OCI-LY3 (cell line): Measurements from ENCODE around the gene OR2AP1.
"Not testable (repeated sequence)": the region's sequence is repeated elsewhere in the genome, so short reads cannot be mapped to it uniquely, and the experiment has no call there.

Experiments
- H2AFZ ChIP-seq: fragments of 200-600, 300-600 bp; shearing (Covaris generic); 2 replicates; pipeline ENCODE4 v1.6.0; 2014; ENCODE audit warnings: antibody characterized with exemption, low read depth, low read length
- H3K27ac ChIP-seq: fragments of 200-600, 300-600 bp; sonication (generic); 2 replicates; pipeline ENCODE4 v1.5.1; 2014; ENCODE audit warnings: mild to moderate bottlenecking, low read length, moderate library complexity, mixed read lengths
- H3K27me3 ChIP-seq: fragments of 200-600, 300-600 bp; sonication (generic); 2 replicates; pipeline ENCODE4 v1.6.1; 2014; ENCODE audit warnings: low read depth, low read length, mixed read lengths
- H3K36me3 ChIP-seq: fragments of 200-600, 300-600 bp; sonication (generic); replicated peaks from 2 replicates; pipeline ENCODE3; 2014; ENCODE audit warnings: low read depth, low read length, mixed read lengths
- H3K4me1 ChIP-seq: fragments of 300-600, 200-600 bp; sonication (generic); 2 replicates; pipeline ENCODE4 v1.6.1; 2014; ENCODE audit warnings: low read length, mixed read lengths
- H3K4me2 ChIP-seq: fragments of 200-600, 300-600 bp; sonication (generic); 2 replicates; pipeline ENCODE4 v1.6.1; 2014; ENCODE audit warnings: low read length, mixed read lengths
- H3K4me3 ChIP-seq: fragments of 300-600, 200-600 bp; sonication (generic); 2 replicates; pipeline ENCODE4 v1.5.1; 2014; ENCODE audit warnings: antibody characterized with exemption, mild to moderate bottlenecking, low read length, moderate library complexity
- H3K79me2 ChIP-seq: fragments of 300-600, 200-600 bp; shearing (Covaris generic); 2 replicates; pipeline ENCODE4 v1.6.1; 2014; ENCODE audit warnings: mild to moderate bottlenecking, low read length, mixed read lengths
- H3K9ac ChIP-seq: fragments of 300-600, 200-600 bp; shearing (Covaris generic); 2 replicates; pipeline ENCODE4 v1.6.0; 2014; ENCODE audit warnings: mild to moderate bottlenecking, low read length, moderate library complexity
- H3K9me3 ChIP-seq: fragments of 200-600, 300-600 bp; shearing (Covaris generic); 2 replicates; pipeline ENCODE4 v1.6.1; 2014; ENCODE audit warnings: low read length, mixed read lengths; ENCODE audit not compliant: insufficient read depth
- H4K20me1 ChIP-seq: fragments of 200-600, 300-600 bp; sonication (generic); 2 replicates; pipeline ENCODE4 v1.6.1; 2016; ENCODE audit warnings: low read length, mixed read lengths; ENCODE audit not compliant: insufficient read depth
- CTCF ChIP-seq: fragments of 200-600, 300-600 bp; sonication (generic); IDR thresholded peaks from 2 replicates; pipeline ENCODE4 v1.5.1; 2014; ENCODE audit warnings: antibody characterized with exemption, low read length, low read depth
- EZH2phosphoT487 ChIP-seq: fragments of 200-600 bp; shearing (Covaris generic); IDR thresholded peaks from 2 replicates; pipeline ENCODE4 v1.6.1; 2018; ENCODE audit warnings: antibody characterized with exemption, mixed run types, low read depth

Gene OR2AP1

GRCh38 chr12:55572168-55572567 is at the start of gene OR2AP1:
Gene OR2AP1, plus strand, starts transcription at chr12:55572468. Its CDS starts 1,947 bp downstream, at chr12:55574415.
- Histone ChIP-seq H4K20me1 (no peaks in the 10 kb centered on the region), H2AFZ (no peak within 1 kb of the TSS), H3K4me3 (no peak within 1 kb of the TSS), H3K4me1 (peaks cover 8% of the 10 kb centered on the region), H3K9me3 (0 out of 2 replicates have a peak, but pooled peaks cover 4% of the 10 kb centered on the region), H3K36me3 (no peaks in the 10 kb centered on the region), H3K27ac (no peak within 1 kb of the TSS), H3K4me2 (no peak within 1 kb of the TSS), H3K9ac (no peak within 1 kb of the TSS), H3K79me2 (no peaks in the 10 kb centered on the region), H3K27me3 (no peaks in the 10 kb centered on the region)
- no peak for TF ChIP-seq EZH2phosphoT487
- TF ChIP-seq CTCF: no peak

- not testable (repeated sequence) for H3K9me3 ChIP-seq, H3K4me2 ChIP-seq, H4K20me1 ChIP-seq, H3K27ac ChIP-seq, H3K9ac ChIP-seq, H3K4me3 ChIP-seq, H3K36me3 ChIP-seq, H3K4me1 ChIP-seq, H2AFZ ChIP-seq, H3K27me3 ChIP-seq, H3K79me2 ChIP-seq
Measured at GRCh38 chr12:55548235-55548634, 24.0 kb upstream of the OR2AP1 start.

- no peaks in the 10 kb centered on the region for H3K79me2 ChIP-seq
Measured at GRCh38 chr12:55548756-55549155, 23.5 kb upstream of the OR2AP1 start.

GRCh38 chr12:55549302-55549701 is 23.0 kb upstream of the OR2AP1 start, which contains the start of gene OR6C4:
Gene OR6C4, plus strand, starts transcription at chr12:55549602. Its CDS starts 1,625 bp downstream, at chr12:55551227.
- Histone ChIP-seq H4K20me1 (no peaks in the 10 kb centered on the region), H3K9ac (no peak within 1 kb of the TSS), H3K4me3 (no peak within 1 kb of the TSS), H3K4me1 (no peaks in the 10 kb centered on the region), H3K4me2 (no peak within 1 kb of the TSS), H3K27ac (no peak within 1 kb of the TSS), H3K36me3 (no peaks in the 10 kb centered on the region), H2AFZ (no peak within 1 kb of the TSS), H3K9me3 (no peaks in the 10 kb centered on the region), H3K27me3 (no peaks in the 10 kb centered on the region), H3K79me2 (no peaks in the 10 kb centered on the region)
- TF ChIP-seq CTCF: no peak

More at GRCh38 chr12:55548756-55549155, 23.5 kb upstream of the OR2AP1 start:
- Histone ChIP-seq H3K4me3 (no peak overlapping the region), H3K4me2 (no peak overlapping the region), H3K9me3 (no peaks in the 10 kb centered on the region), H3K27ac (no peak overlapping the region), H4K20me1 (no peaks in the 10 kb centered on the region), H3K9ac (no peak overlapping the region), H3K27me3 (no peaks in the 10 kb centered on the region), H3K4me1 (no peaks in the 10 kb centered on the region), H3K36me3 (no peaks in the 10 kb centered on the region), H2AFZ (no peak overlapping the region)
- no peak for TF ChIP-seq CTCF
- no peak for TF ChIP-seq EZH2phosphoT487

GRCh38 chr12:55554296-55554695 is 18.0 kb upstream of the OR2AP1 start:
- Histone ChIP-seq H3K9ac (no peak overlapping the region), H2AFZ (no peak overlapping the region), H3K4me2 (no peak overlapping the region), H3K4me1 (no peaks in the 10 kb centered on the region), H4K20me1 (no peaks in the 10 kb centered on the region), H3K9me3 (no peaks in the 10 kb centered on the region), H3K36me3 (no peaks in the 10 kb centered on the region), H3K79me2 (no peaks in the 10 kb centered on the region), H3K4me3 (no peak overlapping the region), H3K27ac (no peak overlapping the region), H3K27me3 (no peaks in the 10 kb centered on the region)
- no peak for TF ChIP-seq EZH2phosphoT487

DNA sequence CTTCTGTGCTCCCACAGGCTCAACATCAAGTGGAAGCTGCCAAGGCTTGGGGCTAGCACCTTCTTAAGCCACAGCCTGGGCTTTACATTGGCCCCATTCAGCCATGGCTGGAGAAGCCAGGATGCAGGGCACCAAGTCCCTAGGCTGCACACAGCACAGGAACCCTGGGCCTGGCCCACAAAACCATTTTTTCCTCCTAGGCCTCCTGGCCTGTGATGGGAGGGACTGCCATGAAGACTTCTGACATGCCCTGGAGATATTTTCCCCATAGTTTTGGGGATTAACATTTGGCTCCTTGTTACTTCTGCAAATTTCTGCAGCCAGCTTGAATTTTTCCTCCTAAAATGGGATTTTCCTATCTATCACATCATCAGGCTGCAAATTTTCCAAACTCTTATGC is 2.2 kb upstream of the OR2AP1 start:
- H2AFZ ChIP-seq, H3K27me3 ChIP-seq, H3K4me3 ChIP-seq, H3K27ac ChIP-seq, H4K20me1 ChIP-seq, H3K9me3 ChIP-seq, H3K9ac ChIP-seq, H3K4me1 ChIP-seq, H3K4me2 ChIP-seq, H3K79me2 ChIP-seq, H3K36me3 ChIP-seq: not testable (repeated sequence)

- not testable (repeated sequence) for H3K4me3 ChIP-seq, H3K27ac ChIP-seq, H3K4me2 ChIP-seq, H3K4me1 ChIP-seq, H3K27me3 ChIP-seq, H3K36me3 ChIP-seq, H4K20me1 ChIP-seq, H2AFZ ChIP-seq, H3K79me2 ChIP-seq, H3K9ac ChIP-seq, H3K9me3 ChIP-seq
Measured at GRCh38 chr12:55570689-55571088, 1.6 kb upstream of the OR2AP1 start.
